ENCODE measurements around the gene POLA2. TPM values are rescaled to one million over a fixed set of nuclear protein-coding genes. Genes with fewer than 3 reads are reported as not detected.
A peak's percentile ranks its signal among the peaks of the same experiment; 100 is the strongest.

Gene POLA2
- total and polyA plus RNA-seq, 9 of the 15 experiments (the other 6 are each of a cell fraction or from before 2014, with no cell fraction given), result 2.7 to 134 (median 44.4) TPM

DNA sequence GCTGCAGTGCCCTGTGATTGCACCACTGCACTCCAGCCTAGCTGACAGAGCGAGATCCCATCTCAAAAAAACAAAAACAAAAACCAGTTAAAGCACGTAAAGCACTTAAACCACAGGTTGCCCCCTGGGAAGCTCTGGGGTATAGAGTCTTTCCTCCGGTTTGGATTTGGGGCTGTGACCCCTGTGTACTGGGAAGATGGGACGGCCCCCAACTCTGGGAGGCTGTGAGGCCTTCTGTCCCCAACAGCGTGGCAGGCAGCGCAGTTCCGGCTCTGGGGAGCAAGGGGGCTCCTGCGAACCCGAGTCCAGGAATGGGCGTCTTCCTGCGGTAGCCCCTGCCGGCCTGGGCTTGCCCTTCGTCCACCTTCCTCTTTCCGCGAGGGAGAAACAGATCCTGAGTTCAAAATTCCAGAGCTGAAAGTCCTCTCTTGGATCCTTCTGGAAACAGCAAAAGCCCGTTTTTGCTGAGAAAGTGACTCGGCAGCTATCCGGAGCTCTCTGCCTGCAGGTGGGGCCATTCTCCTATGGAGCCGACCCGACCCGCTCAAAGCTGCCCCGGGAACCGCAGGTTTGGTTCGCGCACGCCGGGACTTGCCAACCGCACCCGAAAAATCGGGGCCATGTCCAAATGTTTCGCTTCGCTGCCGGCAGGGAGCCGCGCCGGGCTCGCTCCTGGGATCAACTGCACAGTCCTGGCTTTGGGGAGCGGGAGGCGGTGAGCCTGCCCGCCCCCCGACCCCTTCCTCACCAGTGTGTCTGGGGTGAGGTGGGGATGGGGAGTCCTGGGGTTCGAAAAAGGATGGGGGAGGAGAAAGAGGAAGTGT, 36.3 kb upstream of the POLA2 start (continued):
- TF ChIP-seq ZNF395 (CRISPR knock-in tag; IDR thresholded peaks at IDR 0.05) (0 out of 2 replicates have a peak, but pooled peaks have one; percentile 60), MAZ (CRISPR knock-in tag; conservative IDR thresholded peaks at IDR 0.05 in 1 of 2, IDR thresholded peaks at IDR 0.05 in 1 of 2) (peak; percentile 66 to 67; a peak in 3 of 4 replicates), KDM5B (IDR thresholded peaks at IDR 0.05; ENCODE audit: insufficient replicate concordance, low read depth, low read length) (peak; percentile 51), E4F1 (CRISPR knock-in tag; IDR thresholded peaks at IDR 0.05; ENCODE audit: borderline replicate concordance) (no peak), BACH1 (tag; IDR thresholded peaks at IDR 0.05) (0 out of 2 replicates have a peak, but pooled peaks have one; percentile 57), MEF2D (tag; conservative IDR thresholded peaks at IDR 0.05; ENCODE audit: low read depth) (peak; percentile 57; the same call in 1 of the 2 replicates), MAFG (tag; conservative IDR thresholded peaks at IDR 0.05) (0 out of 2 replicates have a peak, but pooled peaks have one; percentile 46), FOXK1 (CRISPR knock-in tag; IDR thresholded peaks at IDR 0.05; ENCODE audit: borderline replicate concordance) (no peak), PTBP1 (IDR thresholded peaks at IDR 0.05; ENCODE audit: low read depth, low read length) (no peak), LEF1 (IDR thresholded peaks at IDR 0.05) (0 out of 2 replicates have a peak, but pooled peaks have one; percentile 28), ZNF232 (CRISPR knock-in tag; IDR thresholded peaks at IDR 0.05) (no peak), YY1 (IDR thresholded peaks at IDR 0.05; ENCODE audit: borderline replicate concordance in 1 of 3, control insufficient read depth in 1 of 3, extremely low read depth in 1 of 3, insufficient read depth in 3 of 3, insufficient read length in 1 of 3, insufficient replicate concordance in 2 of 3, low read depth in 1 of 3, low read length in 2 of 3) (peak in 2 of 3 experiments; percentile 42 to 50), ATF7 (IDR thresholded peaks at IDR 0.05) (peak; percentile 47; the same call in 1 of the 2 replicates), CXXC5 (CRISPR knock-in tag; IDR thresholded peaks at IDR 0.05) (peak; percentile 55), MTA3 (IDR thresholded peaks at IDR 0.05; ENCODE audit: borderline replicate concordance) (peak; percentile 49; the same call in 1 of the 2 replicates)
- TF ChIP-seq, protein P1, sequence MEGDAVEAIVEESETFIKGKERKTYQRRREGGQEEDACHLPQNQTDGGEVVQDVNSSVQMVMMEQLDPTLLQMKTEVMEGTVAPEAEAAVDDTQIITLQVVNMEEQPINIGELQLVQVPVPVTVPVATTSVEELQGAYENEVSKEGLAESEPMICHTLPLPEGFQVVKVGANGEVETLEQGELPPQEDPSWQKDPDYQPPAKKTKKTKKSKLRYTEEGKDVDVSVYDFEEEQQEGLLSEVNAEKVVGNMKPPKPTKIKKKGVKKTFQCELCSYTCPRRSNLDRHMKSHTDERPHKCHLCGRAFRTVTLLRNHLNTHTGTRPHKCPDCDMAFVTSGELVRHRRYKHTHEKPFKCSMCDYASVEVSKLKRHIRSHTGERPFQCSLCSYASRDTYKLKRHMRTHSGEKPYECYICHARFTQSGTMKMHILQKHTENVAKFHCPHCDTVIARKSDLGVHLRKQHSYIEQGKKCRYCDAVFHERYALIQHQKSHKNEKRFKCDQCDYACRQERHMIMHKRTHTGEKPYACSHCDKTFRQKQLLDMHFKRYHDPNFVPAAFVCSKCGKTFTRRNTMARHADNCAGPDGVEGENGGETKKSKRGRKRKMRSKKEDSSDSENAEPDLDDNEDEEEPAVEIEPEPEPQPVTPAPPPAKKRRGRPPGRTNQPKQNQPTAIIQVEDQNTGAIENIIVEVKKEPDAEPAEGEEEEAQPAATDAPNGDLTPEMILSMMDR (IDR thresholded peaks at IDR 0.05 in 2 of 3, conservative IDR thresholded peaks at IDR 0.05 in 1 of 3; ENCODE audit: insufficient read depth in 2 of 3, low read depth in 1 of 3, low read length in 3 of 3), result peak; percentile 70 to 85 (median 77)
- TF ChIP-seq, protein P2, sequence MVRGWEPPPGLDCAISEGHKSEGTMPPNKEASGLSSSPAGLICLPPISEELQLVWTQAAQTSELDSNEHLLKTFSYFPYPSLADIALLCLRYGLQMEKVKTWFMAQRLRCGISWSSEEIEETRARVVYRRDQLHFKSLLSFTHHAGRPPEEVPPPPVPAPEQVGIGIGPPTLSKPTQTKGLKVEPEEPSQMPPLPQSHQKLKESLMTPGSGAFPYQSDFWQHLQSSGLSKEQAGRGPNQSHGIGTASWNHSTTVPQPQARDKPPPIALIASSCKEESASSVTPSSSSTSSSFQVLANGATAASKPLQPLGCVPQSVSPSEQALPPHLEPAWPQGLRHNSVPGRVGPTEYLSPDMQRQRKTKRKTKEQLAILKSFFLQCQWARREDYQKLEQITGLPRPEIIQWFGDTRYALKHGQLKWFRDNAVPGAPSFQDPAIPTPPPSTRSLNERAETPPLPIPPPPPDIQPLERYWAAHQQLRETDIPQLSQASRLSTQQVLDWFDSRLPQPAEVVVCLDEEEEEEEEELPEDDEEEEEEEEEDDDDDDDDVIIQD (CRISPR knock-in tag; IDR thresholded peaks at IDR 0.05), result no peak
